BJ (cell line): Measurements from ENCODE around the gene MUS81. TPM values are rescaled to one million over a fixed set of nuclear protein-coding genes. Genes with fewer than 3 reads are reported as not detected.

Experiments
- CTCF ChIA-PET: fragments of 350-600 bp; formaldehyde crosslinking; extraction: SDS; loops from one replicate; lab custom pipeline; 2021; ENCODE audit warnings: antibody characterized with exemption, inconsistent platforms; lab: Yijun Ruan, JAX
- POLR2A ChIA-PET: fragments of 300-600 bp; sonication (Branson Sonifier 250); formaldehyde crosslinking; extraction: SDS; loops from one replicate; lab custom pipeline; 2021; ENCODE audit warnings: antibody characterized with exemption; lab: Charles Lee
- DNase-seq: peaks from one replicate; pipeline ENCODE4 v3.0.0-alpha.2; 2011; ENCODE audit warnings: low read depth
- H3K27me3 ChIP-seq: 2 replicates; pipeline ENCODE4 v1.6.0; 2011; ENCODE audit warnings: low read length; ENCODE audit not compliant: control insufficient read depth, insufficient read depth
- H3K36me3 ChIP-seq: 2 replicates; pipeline ENCODE4 v1.5.1; 2011; ENCODE audit warnings: low read length; ENCODE audit not compliant: control insufficient read depth, insufficient read depth
- H3K4me3 ChIP-seq: 2 replicates; pipeline ENCODE4 v1.5.1; 2011; ENCODE audit warnings: low read depth, mild to moderate bottlenecking, control low read depth, low read length
- CTCF ChIP-seq: IDR thresholded peaks from 2 replicates; pipeline ENCODE4 v1.5.1; 2011; ENCODE audit warnings: low read depth, mild to moderate bottlenecking, control low read depth, inconsistent platforms, low read length, moderate library complexity; ENCODE audit not compliant: insufficient read depth
- polyA plus RNA-seq: library from polyadenylated mRNA; depleted of rRNA; stranded (reverse); fragments of >200 nt; gene quantifications from 2 replicates; pipeline ENCODE4 v1.2.3, GENCODE V29; 2011

Gene MUS81
- polyA plus RNA-seq, 1 experiment: 63.8 TPM

- no peak overlapping the region for H3K4me3 ChIP-seq
Observed at GRCh38 chr11:65816696-65817095, 43.5 kb upstream of the MUS81 start.

GRCh38 chr11:65817312-65817834, 42.9 kb upstream of the MUS81 start:
- no peak for TF ChIP-seq CTCF
- no peak for DNase-seq
- POLR2A ChIA-PET: interaction anchor here (0.6 kb wide), 2 partner anchors 105 to 1054 kb away, joined by 3 to 4 read pairs; partner anchors contain the start of gene KAT5
- CTCF ChIA-PET: interaction anchor here (0.7 to 4.5 kb wide), 33 partner anchors 9 to 242 kb away, joined by 3 to 43 read pairs (median 4); partner anchors contain the start of genes AP5B1, KAT5, MUS81 and PCNX3
- H3K27me3 ChIP-seq: no peaks in the 10 kb centered on the region
- peak overlapping the region; percentile 58 for H3K4me3 ChIP-seq
- H3K36me3 ChIP-seq: no peaks in the 10 kb centered on the region

More at GRCh38 chr11:65816696-65817095, 43.5 kb upstream of the MUS81 start:
- no peak for DNase-seq
- TF ChIP-seq CTCF: no peak
- ChIA-PET CTCF (interaction anchor here (0.7 to 4.5 kb wide), 20 partner anchors 9 to 359 kb away, joined by 3 to 43 read pairs (median 4); partner anchors contain the start of genes AP5B1, KAT5, MAP3K11 and MUS81), POLR2A (no interaction called here)
- Histone ChIP-seq H3K27me3 (peaks cover 1% of the 10 kb centered on the region; the same call in 1 of the 2 replicates), H3K36me3 (no peaks in the 10 kb centered on the region)

DNA sequence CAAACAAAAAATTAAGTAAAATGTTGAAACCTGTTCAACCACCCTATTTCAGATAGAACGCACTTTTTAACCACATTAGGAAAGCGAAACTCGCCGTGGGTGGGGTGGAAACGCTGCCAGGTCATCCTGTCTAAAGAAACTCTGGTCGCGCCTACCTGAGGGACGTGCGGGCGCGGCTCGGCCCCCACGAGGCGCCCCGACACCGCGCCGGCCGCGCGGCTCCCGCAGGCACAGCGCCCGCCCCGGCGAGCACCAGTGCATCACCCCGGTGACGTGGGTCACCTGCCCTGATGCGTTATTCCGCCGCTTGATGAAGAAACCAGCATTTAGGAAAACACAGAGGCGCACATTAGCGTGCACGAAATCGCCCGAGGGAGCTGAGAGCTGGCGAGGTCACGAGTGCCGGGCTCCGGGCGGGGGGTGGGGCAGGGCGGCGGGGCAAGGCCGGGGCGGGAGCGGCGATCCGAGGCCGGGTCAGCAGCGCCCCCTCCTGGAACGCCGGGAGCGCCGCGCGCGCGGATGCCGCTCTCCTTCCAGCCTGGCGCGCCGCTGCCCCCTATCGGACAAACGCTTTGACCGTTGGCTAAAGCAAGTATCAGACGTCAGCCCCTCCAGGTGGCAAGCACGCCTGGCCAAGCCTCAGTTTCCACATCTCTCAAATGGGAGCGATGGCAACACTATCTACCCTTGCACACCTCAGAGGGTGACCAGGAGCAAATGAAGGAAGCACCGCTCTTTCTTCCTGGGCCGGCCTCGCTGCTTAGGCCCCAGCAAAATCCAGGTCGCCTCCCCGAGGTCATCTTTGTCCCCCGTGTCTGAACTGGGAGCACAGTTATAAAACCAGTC, 42.2 kb upstream of the MUS81 start:
- ChIA-PET POLR2A (interaction anchor here (0.6 kb wide), 2 partner anchors 106 to 1055 kb away, joined by 3 to 4 read pairs; partner anchors contain the start of gene KAT5), CTCF (interaction anchor here (0.7 to 4.5 kb wide), 41 partner anchors 10 to 243 kb away, joined by 3 to 43 read pairs (median 4); partner anchors contain the start of genes AP5B1, KAT5, MUS81 and PCNX3)
- H3K27me3 ChIP-seq: no peaks in the 10 kb centered on the region
- TF ChIP-seq CTCF: peak; percentile 93
- H3K4me3 ChIP-seq: peak overlapping the region; percentile 58
- no peak for DNase-seq
- no peaks in the 10 kb centered on the region for H3K36me3 ChIP-seq

DNA sequence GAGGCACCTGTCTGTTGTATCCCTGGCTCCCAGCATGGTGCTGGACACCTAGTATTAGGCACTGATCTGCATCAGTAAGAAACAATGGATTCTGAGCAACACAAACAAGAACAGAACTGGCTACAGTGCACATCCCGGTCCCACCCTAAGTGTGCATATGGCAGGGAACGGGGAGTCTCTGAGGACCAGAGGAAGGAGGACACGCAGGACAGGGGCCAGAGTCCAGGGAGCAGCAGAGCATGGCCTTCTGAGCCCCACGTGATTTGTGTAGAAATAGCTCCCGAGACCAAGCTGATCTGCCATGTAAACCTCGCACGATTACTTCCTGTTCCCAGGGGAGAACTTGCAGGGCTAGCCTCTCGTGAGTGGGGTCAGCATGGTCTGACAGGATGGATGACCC, 39.1 kb upstream of the MUS81 start:
- H3K4me3 ChIP-seq: no peak overlapping the region
- no peaks in the 10 kb centered on the region for H3K36me3 ChIP-seq
- TF ChIP-seq CTCF: no peak
- CTCF ChIA-PET: interaction anchor here (1.6 to 1.8 kb wide), 2 partner anchors 109 to 115 kb away, joined by 4 to 6 read pairs; partner anchors contain the start of gene KAT5
- DNase-seq: no peak
- no peaks in the 10 kb centered on the region for H3K27me3 ChIP-seq
- POLR2A ChIA-PET: no interaction called here
